GM21526 (cell line): ENCODE measurements around the gene ZCCHC2.

Source experiments
- ATAC-seq: cut with Tn5 transposase; IDR thresholded peaks from one replicate; pipeline ENCODE4 v1.9.1; 2021; ENCODE audit warnings: moderate library complexity; ENCODE audit not compliant: unreplicated experiment, low FRiP score

ZCCHC2 gene

DNA sequence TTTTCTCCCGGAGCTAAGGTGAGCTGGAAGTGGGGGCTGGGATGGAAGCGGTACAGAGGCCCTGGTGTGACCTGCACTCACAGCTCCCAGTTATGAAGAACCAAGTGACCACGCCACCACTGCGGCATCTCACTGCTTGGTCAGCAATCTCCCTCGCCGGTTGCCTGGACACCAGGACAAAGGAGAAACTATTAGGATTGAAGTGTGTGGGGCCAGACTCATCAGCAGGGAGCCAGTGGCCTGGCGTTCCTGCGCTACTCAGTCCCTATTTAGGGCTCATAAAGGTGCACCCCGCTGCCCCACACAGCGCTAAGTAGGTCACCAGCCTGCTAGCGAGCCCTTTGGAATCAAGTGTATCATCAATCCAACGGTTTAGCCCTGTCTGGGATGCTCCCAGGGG is 82.9 kb downstream of the ZCCHC2 start:
- no peak for ATAC-seq

DNA sequence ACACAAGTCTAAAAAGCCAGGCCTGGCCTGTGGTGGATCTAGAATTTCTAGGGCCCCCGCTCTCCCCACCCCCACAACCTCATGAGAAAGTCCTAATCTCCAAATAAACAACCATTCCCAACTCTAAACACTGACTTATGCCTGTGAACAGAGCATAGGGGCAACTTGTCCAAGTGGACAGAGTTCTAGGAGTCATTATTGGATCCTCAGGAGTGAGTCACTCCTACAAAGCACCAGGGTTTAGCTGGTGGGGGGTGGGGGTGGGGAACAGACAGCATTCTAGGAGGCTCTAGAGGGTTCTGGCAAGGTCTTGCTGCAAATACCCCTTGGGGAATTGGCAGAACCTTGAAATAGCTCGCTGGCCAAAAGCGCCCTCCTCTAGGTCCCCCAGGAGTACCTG is 83.3 kb downstream of the ZCCHC2 start:
- no peak for ATAC-seq

DNA sequence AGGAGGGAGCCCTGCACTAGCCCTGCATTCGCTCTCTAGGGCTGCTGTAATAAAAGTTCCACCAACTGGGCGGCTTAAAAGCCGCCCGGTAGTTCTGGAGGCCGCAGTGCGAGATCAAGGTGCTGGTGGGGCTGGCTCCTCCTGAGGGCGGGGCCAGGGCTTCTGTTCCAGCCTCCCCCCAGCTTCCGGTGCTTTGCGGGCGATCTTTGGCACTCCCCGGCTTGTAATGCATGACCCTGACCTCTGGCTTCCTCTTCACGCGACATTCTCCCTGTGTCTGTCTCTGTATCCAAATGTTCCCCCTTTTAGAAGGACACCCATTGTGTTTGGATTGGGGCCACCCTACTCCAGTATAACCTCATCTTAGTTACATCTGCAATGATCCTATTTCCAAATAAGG is 84.5 kb downstream of the ZCCHC2 start:
- ATAC-seq: no peak

DNA sequence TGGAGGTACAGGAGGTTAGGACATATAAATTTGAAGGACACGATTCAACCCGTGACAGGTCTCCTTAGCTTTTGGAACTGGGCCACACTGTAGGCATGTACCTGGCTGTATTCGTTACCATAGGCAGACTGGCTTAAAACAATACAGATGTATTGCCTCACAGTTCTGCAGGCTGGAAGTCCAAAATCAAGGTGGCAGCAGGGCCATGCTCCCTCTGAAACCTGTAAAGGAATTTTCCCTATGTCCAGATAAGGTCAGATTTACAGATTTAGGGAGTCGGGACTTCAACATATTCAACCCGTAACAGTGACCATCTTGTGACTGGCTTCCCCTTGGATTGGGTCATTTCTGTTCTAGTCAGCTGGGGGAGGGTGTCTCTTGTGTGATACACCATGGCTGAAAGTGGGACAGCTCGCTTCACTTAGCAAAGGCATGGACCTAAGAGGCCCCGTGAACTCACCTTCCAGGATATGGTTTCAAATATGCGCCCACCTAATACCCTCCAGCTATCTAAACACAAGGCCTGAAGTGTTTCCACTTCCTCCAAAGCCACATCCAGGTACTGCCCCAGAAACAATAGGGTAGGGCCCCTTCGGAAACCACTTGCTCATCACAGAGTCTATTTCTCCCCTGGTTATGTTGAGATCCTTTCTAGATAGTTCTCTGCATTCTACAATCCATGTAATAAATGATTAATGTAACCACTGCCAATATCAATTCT is 85.0 kb downstream of the ZCCHC2 start:
- no peak for ATAC-seq

DNA sequence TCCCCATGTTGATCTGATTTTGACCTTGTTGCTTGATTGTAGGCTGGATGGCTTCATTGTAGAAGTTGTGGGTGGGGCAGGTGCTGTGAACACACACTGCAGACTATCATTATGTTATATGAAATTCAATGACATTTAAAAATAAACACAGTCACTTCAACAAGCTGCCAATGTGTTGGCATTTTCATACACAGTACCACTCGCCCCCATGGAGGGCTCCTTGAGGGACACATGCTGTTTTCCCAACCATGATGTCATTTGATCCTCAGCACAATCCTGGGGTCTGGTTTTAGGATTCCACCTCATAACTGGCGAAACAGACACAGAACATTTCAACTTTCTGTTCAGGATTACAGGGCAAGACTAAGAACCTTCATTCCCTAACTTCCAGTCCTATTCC is 86.9 kb downstream of the ZCCHC2 start:
- no peak for ATAC-seq

DNA sequence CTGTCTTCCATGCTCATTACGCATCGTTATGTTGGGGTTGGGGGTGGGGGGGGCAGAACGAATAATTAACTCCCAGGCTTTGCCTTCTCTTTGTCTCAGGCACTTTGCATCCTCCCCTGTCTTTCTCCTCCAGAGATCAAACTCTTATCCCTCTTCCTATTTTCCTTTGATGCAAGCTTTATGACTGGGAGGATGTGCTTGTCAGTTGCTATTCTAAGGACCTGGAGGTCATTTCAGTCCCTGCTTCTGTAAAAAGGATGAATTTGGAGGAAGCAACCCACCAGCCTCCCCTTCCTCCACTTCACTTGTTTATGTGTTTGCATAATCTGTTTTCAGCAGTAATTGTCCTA is 87.5 kb downstream of the ZCCHC2 start:
- no peak for ATAC-seq

DNA sequence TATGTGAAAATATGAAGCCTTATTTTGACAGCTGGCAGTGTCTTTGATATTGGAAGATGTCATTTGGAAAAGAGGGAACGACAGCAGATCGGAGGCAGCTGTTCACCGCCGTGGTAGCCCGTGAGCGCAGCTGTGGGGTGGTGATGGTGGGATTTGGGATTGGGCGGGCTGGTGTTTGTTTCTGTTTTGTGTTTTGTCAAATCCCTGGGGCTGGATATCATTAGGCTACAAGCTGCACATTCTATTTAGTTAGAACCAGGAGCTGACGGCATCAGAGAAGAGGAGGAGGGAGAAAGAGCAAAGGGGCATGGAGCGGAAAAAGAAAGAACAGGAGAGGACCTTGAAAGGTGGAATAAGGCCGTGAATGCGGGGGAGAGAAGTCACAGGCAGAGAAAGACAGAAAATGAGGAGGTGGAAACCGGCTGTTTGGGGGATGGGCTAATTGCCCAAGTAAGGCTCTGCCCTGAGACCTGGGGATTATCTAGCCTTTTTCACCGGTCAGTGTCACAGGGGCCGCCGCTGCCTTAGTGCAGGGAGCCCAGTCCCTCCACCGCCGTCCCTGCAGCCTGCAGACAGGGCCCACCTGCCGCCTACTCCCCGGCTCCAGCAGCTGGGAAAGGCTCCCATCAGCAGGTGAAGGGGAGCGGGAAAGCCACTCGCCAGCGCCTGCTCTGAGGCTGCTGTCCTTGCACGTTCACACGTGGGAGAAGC is 88.0 kb downstream of the ZCCHC2 start:
- ATAC-seq: no peak

DNA sequence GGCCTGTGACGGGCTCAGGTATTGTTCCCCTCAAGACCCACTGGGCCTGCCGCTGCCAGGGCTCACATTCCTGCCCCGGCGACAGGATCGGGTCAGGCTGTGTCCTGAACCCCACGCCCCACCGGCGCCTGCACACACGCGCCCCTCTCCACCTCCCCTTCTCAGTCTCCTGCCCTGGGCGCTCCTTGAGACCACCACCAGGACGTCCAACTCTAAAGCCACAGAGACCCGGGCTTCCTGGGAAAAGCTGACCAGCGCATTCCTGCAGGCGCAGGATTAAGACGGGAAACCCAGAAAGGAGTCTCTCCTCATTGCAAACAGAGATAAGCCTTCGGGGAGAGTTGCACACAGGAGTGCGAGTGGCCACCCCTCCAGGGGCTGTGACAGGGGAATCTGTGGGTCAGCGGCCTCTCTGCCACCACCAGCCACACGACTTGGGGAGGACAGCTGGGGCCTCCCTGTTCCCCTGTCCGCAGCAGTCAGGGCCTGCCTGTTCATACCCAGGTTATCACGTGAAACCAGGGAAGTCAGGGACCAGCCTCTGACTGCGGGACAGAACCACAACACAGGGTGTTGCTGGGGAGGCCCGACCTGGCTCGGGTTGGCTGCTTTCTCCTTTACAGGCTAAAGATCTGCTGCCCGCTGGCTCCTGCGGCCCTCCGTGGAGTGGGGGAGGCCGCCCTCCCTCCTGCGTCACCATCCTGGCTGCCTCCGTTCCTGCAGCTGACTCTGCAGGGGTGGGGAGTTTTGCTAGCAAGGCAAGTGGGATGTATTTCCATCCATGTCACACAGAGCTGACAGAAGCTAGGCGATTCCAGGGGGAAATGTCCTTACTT is 88.8 kb downstream of the ZCCHC2 start:
- no peak for ATAC-seq

DNA sequence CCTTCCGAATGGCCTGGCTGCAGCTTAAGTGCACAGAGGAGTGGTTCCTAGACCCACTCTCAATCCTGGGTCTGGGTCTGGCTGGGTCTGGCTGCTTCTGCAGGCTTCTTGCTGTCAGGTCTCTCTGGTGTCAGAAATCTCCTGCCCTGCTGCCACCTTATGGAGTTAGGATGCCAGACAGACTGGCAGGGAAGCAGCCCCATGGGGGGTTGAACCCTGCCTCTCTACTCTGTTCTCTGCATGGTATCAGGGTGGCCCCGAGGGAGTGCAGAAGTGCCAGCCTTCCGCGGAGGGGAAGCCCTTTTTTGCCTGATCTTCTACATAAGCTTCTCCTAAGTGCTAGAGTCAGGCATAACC is 89.4 kb downstream of the ZCCHC2 start:
- ATAC-seq: no peak

DNA sequence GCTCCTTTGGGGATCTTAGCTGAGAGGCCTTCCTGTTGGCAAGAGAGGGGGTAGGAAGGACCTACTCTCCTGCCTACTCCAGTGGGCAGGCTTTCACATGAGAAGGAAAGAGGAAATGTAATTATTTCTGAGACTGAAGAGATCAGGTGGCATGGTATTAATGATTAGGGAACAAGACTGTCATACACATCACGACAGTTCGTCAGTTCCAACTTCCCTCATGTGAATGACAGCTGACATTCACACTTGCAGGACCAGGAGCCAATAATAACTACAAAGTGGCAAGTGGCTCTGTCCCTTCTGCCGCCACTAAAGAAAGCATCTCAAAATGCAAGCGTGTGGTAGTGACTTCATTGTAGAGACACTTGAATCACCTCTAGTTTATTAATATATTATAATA is 90.0 kb downstream of the ZCCHC2 start:
- ATAC-seq: no peak

DNA sequence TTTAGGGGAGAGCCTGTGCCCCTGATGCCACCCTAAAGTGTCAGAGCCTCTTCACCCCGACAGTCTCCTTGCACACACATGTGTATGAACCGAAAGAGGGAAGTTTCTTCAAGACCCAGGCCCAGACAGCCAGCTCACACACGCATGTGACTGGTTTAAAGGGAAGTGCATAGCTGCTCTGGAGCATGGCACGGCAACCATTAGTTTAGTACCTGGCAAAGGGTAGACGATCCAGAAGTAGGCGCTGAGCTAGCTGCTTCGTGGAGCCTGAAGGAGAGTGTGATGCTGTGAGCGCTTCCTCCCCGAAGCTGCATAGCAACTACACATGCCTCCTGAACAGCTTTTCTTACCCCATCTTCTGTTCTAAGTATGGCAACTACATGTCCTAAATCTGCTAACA is 91.7 kb downstream of the ZCCHC2 start:
- no peak for ATAC-seq

DNA sequence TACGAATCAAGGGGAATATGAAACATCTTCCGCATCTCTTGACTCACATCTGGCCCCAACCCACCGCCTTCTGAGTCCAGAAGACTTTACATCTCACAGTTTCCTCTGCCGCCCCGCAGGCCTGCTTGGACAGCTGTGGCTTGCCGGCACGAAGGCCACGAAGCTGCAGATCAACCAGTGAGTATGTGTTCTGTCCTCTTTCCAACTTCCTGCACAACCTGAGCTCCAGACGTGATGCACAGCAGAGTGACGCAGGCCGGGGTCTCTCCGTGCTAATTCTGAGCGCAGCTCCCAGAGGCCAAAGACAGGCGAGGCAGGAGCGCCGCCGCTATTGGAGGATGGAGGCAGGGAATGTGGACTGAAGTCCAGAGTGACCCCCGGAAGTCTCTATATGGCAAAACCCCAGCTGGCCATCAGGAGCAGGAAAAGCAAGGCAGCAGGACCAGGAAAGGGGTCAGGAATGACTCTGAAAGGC is 93.5 kb downstream of the ZCCHC2 start:
- no peak for ATAC-seq

DNA sequence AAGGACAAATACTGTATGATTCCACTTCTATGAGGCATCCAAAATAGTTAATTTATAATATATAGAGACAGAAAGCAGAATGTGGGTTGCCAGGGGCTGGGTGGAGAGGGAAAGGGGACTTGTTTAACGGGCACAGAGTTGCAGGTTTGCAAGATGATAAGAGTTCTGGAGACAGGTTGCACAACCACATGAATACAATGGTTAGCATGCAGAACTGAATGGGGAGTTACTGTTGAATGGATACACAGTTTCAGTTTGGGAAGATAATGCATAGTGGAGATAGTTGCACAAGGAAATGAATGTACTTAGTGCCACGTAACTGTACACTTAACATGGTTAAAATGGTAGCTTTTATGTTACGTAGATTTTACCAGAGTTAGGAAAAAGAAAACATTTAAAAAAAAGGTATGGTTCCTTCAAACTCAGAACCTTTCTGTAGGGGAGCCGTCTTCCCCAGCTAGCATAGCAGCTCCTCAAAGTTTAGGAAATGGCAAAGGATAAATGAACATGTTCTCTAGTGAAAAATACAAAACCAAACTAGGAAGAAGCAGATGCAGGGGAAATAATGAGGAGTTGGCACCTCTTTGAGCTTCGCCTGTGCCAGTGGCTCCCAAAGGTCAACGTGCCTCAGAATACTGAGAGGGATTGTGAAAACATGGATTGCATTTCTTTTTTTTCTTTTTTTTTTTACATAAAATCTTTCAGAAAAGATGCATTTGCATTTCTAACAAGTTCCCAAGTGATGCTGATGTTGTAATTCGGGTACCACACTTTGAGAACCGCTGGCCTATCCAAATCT is 95.2 kb downstream of the ZCCHC2 start:
- ATAC-seq: no peak

DNA sequence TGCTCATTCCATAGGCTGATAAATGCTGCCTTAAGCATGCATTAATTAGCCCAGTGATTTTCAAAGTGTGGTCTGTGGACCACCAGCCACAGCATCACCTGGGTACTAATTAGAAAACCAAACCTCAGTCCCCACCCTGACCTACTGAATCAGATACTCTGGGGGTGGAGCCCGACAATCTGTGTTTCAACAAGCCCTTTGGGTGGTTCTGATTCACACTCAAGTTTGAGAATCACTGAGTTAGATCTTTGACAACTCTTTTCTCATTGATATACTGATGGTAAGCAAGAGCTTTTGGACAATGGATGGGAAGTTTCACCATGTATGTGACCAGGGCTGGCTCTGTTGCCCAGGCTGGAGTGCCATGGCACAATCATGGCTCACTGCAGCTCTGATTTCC is 95.9 kb downstream of the ZCCHC2 start:
- no peak for ATAC-seq

DNA sequence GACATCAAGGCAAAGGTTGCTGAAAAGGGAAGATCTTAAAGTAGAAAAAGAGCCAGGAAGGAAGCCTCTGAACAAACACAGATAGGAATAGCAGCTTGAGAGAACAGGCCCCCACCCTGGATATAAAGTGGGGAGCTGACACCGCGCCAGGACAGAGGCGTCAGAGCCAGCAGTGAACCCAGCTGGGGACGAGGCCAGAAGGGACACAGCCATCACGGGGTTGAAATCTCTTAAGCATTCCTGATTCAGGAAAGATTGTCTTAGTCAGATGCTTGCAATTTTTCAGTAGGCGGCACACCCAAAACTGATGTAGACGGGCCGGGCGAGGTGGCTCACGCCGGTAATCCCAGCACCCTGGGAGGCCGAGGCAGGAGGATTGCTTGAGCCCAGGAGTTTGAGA is 98.7 kb downstream of the ZCCHC2 start:
- no peak for ATAC-seq

DNA sequence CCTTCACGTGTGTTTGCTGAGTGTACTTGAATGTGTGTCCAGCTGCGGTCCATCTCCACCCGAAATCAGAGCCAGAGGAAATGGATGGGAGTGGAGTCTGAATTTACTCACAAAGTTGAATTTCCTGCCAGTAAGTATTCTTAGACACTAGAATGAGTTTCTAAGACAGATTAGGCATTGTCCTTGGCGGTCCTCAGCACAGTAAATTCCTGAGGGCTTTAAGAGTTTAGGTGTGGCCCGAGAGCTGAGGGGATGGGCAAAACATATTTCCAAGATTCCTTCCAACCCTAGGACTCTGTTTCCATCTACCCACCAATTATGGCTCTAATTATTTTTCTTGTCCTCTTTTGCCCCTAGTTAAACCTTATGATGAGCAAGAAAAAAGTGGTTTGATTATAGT is 102.2 kb downstream of the ZCCHC2 start:
- no peak for ATAC-seq
